ENCODE data around the gene DNAJC22. TPM values are rescaled to one million over a fixed set of nuclear protein-coding genes. Genes with fewer than 3 reads are reported as not detected.
A peak's percentile ranks its signal among the peaks of the same experiment; 100 is the strongest.

Gene DNAJC22
- total and polyA plus RNA-seq, 9 of the 15 experiments (the other 6 are each of a cell fraction or from before 2014, with no cell fraction given): 0.10 to 1.2 (median 0.47) TPM

DNA sequence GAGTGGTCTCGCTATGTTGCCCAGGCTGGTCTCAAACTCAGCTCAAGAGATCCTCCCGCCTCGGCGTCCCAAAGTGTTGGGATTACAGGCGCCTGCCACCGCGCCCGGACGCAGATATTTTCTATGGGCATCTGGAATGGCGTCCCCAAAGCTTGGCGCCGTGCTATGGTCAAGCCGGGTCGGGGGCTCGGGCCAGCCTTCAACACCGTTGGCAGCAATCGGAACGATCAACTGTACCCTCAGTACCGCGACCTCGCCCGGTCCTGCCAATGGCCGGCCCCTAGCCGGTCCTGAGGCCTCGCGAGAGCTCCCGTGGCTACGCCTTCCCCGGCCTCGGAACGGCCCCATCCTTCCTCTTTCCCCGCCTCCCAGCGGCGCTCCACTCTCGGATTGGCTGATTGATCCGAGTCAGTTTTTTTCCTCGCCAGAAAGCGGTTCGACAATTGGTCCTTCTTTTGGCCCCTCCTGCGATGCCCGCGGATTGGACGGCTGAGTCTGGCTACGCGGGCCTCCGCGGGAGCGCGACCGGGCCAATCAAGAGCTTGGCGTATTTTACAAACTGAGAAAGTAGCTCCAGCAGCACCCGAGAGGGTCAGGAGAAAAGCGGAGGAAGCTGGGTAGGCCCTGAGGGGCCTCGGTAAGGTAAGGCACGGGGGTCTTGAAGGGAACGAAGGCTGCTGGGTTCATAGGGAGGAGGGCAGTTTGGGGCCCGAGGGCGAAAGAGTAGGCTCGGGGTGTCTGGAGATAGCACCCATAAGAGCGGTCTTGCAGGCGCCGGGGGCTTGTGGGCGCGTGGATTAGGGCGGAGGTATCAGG, 23.8 kb upstream of the DNAJC22 start, which contains the start of gene TROAP (continued):
- TF ChIP-seq, protein P1, sequence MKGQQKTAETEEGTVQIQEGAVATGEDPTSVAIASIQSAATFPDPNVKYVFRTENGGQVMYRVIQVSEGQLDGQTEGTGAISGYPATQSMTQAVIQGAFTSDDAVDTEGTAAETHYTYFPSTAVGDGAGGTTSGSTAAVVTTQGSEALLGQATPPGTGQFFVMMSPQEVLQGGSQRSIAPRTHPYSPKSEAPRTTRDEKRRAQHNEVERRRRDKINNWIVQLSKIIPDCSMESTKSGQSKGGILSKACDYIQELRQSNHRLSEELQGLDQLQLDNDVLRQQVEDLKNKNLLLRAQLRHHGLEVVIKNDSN (CRISPR knock-in tag; IDR thresholded peaks at IDR 0.05): no peak
- no peak for TF ChIP-seq HNRNPH1 (optimal IDR thresholded peaks at IDR 0.05; ENCODE audit: low read depth, low read length)
- TF ChIP-seq IFI16 (CRISPR knock-in tag; IDR thresholded peaks at IDR 0.05): no peak
- TF ChIP-seq EGR1 (conservative IDR thresholded peaks at IDR 0.05): no peak
- no peak for TF ChIP-seq XRCC4 (IDR thresholded peaks at IDR 0.05; ENCODE audit: extremely low read depth, insufficient read depth, insufficient read length)
- TF ChIP-seq ZBED1 (IDR thresholded peaks at IDR 0.05): peak; percentile 21; the same call in 1 of the 2 replicates
- no peak for TF ChIP-seq PPARD (CRISPR knock-in tag; IDR thresholded peaks at IDR 0.05)
- TF ChIP-seq, protein P2, sequence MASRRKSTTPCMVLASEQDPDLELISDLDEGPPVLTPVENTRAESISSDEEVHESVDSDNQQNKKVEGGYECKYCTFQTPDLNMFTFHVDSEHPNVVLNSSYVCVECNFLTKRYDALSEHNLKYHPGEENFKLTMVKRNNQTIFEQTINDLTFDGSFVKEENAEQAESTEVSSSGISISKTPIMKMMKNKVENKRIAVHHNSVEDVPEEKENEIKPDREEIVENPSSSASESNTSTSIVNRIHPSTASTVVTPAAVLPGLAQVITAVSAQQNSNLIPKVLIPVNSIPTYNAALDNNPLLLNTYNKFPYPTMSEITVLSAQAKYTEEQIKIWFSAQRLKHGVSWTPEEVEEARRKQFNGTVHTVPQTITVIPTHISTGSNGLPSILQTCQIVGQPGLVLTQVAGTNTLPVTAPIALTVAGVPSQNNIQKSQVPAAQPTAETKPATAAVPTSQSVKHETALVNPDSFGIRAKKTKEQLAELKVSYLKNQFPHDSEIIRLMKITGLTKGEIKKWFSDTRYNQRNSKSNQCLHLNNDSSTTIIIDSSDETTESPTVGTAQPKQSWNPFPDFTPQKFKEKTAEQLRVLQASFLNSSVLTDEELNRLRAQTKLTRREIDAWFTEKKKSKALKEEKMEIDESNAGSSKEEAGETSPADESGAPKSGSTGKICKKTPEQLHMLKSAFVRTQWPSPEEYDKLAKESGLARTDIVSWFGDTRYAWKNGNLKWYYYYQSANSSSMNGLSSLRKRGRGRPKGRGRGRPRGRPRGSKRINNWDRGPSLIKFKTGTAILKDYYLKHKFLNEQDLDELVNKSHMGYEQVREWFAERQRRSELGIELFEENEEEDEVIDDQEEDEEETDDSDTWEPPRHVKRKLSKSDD (conservative IDR thresholded peaks at IDR 0.05; ENCODE audit: low read length): no peak
- no peak for TF ChIP-seq CBX2 (IDR thresholded peaks at IDR 0.05; ENCODE audit: insufficient read depth, low read length, poor library complexity, severe bottlenecking)
- no peak for TF ChIP-seq ZNF583 (CRISPR knock-in tag; IDR thresholded peaks at IDR 0.05)
- TF ChIP-seq TRIM25 (IDR thresholded peaks at IDR 0.05; ENCODE audit: borderline replicate concordance): no peak
- TF ChIP-seq MCM7 (IDR thresholded peaks at IDR 0.05): no peak
- no peak for TF ChIP-seq ATF1 (CRISPR knock-in tag; IDR thresholded peaks at IDR 0.05)
- TF ChIP-seq ATF1 (tag; IDR thresholded peaks at IDR 0.05): peak; percentile 95
- no peak for TF ChIP-seq CAMTA2 (CRISPR knock-in tag; conservative IDR thresholded peaks at IDR 0.05)
- peak; percentile 95 for TF ChIP-seq THAP12 (CRISPR knock-in tag; IDR thresholded peaks at IDR 0.05)
